ENCODE measurements around the gene TMEM120B. TPM values are rescaled to one million over a fixed set of nuclear protein-coding genes. Genes with fewer than 3 reads are reported as not detected.

Gene TMEM120B
- total and polyA plus RNA-seq, 2 of the 4 experiments (the other 2 are of a cell fraction): 10.6 to 18.4 TPM

- ChIA-PET POLR2A (ENCODE audit: unreplicated experiment) (no interaction called here), CTCF (interaction anchor here (2.3 kb wide), 1 partner anchor 92 kb away, joined by 6 read pairs; no protein-coding TSS in a partner anchor)
- H4K8ac ChIP-seq (ENCODE audit: low read depth in 2 of 2, low read length in 2 of 2): no peak overlapping the region
- intact Hi-C loops (cut with micrococcal nuclease): no loop called here
- H3K9me1 ChIP-seq (ENCODE audit: insufficient read depth, low read length): no peaks in the 10 kb centered on the region
- H3K36me3 ChIP-seq (ENCODE audit: control insufficient read depth, insufficient read depth, low read length): no peaks in the 10 kb centered on the region
- BruUV-seq (replicated peaks): no TSS peak
- H2BK20ac ChIP-seq (ENCODE audit: low read depth, low read length): no peak overlapping the region
- H3K14ac ChIP-seq (replicated peaks; ENCODE audit: low read depth, low read length): no peak overlapping the region
- H3K4me1 ChIP-seq (ENCODE audit: control insufficient read depth, insufficient read depth, low read length): no peaks in the 10 kb centered on the region
- no peak overlapping the region for H3K4me2 ChIP-seq (ENCODE audit: low read depth, low read length)
- H3K18ac ChIP-seq (ENCODE audit: low read depth, low read length): no peak overlapping the region
- no peak overlapping the region for H3K4me3 ChIP-seq (ENCODE audit: insufficient read depth, low read depth, low read length)
- no peak overlapping the region for H3K27ac ChIP-seq (ENCODE audit: insufficient read depth, low read length)
- no peak overlapping the region for H2AK5ac ChIP-seq (ENCODE audit: low read depth, low read length)
- no peak for ATAC-seq (ENCODE audit: low read depth)
- no peak for DNase-seq
- no peak overlapping the region for H2BK15ac ChIP-seq (ENCODE audit: low read depth, low read length)
- H4K91ac ChIP-seq (ENCODE audit: insufficient read depth, low read depth, low read length): no peak overlapping the region
- no peaks in the 10 kb centered on the region for H3K79me1 ChIP-seq (ENCODE audit: low read depth in 1 of 2, low read length in 2 of 2)
- no peak overlapping the region for H2AFZ ChIP-seq (replicated peaks; ENCODE audit: low read length, poor library complexity)
- peaks cover 2% of the 10 kb centered on the region; the same call in 1 of the 2 replicates for H3K9me3 ChIP-seq (ENCODE audit: control insufficient read depth, insufficient read depth, low read length)
- no peaks in the 10 kb centered on the region for H4K20me1 ChIP-seq (ENCODE audit: insufficient read depth, low read length)
- no peak overlapping the region for H3K9ac ChIP-seq (ENCODE audit: low read depth, low read length)
- no peak overlapping the region for H3K56ac ChIP-seq (ENCODE audit: extremely low read depth, insufficient read depth, low read length)
- dilution Hi-C loops (cut with HindIII; ENCODE audit: low sequenced_read_pairs, unreplicated experiment): no loop called here
- in situ Hi-C loops (cut with MboI; ENCODE audit: low sequenced_read_pairs): no loop called here
- no peak overlapping the region for H4K5ac ChIP-seq (ENCODE audit: low read depth, low read length)
- WGBS, 2 experiments (ENCODE audit: extremely low coverage in 2 of 2, insufficient read length in 1 of 2): 90% methylated on average over 2 of the region's 6 CpGs; no CpG with 5 or more reads in 1 of the 2 experiments
- no peak overlapping the region for H3K4ac ChIP-seq (ENCODE audit: low read depth, low read length)
- H3K23ac ChIP-seq (ENCODE audit: low read depth, low read length): no peak overlapping the region
- no peak overlapping the region for H2AK9ac ChIP-seq (replicated peaks; ENCODE audit: low read depth, low read length, poor library complexity)
- H2BK120ac ChIP-seq (ENCODE audit: low read depth, low read length): no peak overlapping the region
- no peaks in the 10 kb centered on the region; the same call in 1 of the 2 replicates for H3K27me3 ChIP-seq (ENCODE audit: control insufficient read depth, insufficient read depth, low read length)
- TF ChIP-seq MXI1 (IDR thresholded peaks at IDR 0.05; ENCODE audit: borderline replicate concordance, low read depth, low read length): no peak
- TF ChIP-seq NFE2L2 (IDR thresholded peaks at IDR 0.05; ENCODE audit: low read depth, low read length): no peak
- TF ChIP-seq RFX5 (IDR thresholded peaks at IDR 0.05; ENCODE audit: low read depth, low read length): no peak
- TF ChIP-seq RAD21 (IDR thresholded peaks at IDR 0.05; ENCODE audit: low read length): no peak
- no peak for TF ChIP-seq FOS (IDR thresholded peaks at IDR 0.05; ENCODE audit: low read depth, low read length)
- TF ChIP-seq, protein P1, sequence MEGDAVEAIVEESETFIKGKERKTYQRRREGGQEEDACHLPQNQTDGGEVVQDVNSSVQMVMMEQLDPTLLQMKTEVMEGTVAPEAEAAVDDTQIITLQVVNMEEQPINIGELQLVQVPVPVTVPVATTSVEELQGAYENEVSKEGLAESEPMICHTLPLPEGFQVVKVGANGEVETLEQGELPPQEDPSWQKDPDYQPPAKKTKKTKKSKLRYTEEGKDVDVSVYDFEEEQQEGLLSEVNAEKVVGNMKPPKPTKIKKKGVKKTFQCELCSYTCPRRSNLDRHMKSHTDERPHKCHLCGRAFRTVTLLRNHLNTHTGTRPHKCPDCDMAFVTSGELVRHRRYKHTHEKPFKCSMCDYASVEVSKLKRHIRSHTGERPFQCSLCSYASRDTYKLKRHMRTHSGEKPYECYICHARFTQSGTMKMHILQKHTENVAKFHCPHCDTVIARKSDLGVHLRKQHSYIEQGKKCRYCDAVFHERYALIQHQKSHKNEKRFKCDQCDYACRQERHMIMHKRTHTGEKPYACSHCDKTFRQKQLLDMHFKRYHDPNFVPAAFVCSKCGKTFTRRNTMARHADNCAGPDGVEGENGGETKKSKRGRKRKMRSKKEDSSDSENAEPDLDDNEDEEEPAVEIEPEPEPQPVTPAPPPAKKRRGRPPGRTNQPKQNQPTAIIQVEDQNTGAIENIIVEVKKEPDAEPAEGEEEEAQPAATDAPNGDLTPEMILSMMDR (conservative IDR thresholded peaks at IDR 0.05; ENCODE audit: low read depth, low read length): no peak
- TF ChIP-seq, protein P2, sequence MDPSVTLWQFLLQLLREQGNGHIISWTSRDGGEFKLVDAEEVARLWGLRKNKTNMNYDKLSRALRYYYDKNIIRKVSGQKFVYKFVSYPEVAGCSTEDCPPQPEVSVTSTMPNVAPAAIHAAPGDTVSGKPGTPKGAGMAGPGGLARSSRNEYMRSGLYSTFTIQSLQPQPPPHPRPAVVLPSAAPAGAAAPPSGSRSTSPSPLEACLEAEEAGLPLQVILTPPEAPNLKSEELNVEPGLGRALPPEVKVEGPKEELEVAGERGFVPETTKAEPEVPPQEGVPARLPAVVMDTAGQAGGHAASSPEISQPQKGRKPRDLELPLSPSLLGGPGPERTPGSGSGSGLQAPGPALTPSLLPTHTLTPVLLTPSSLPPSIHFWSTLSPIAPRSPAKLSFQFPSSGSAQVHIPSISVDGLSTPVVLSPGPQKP (IDR thresholded peaks at IDR 0.05; ENCODE audit: borderline replicate concordance, low read depth, low read length): no peak
- no peak for TF ChIP-seq RCOR1 (IDR thresholded peaks at IDR 0.05; ENCODE audit: insufficient replicate concordance, low read length)
- TF ChIP-seq CHD1 (IDR thresholded peaks at IDR 0.05; ENCODE audit: low read depth, low read length): no peak
- no peak for TF ChIP-seq USF2 (IDR thresholded peaks at IDR 0.05; ENCODE audit: low read depth, low read length)
- TF ChIP-seq SMC3 (IDR thresholded peaks at IDR 0.05; ENCODE audit: low read depth, low read length): no peak
- no peak for TF ChIP-seq BHLHE40 (IDR thresholded peaks at IDR 0.05; ENCODE audit: low read depth, low read length)
- TF ChIP-seq MAFK (IDR thresholded peaks at IDR 0.05; ENCODE audit: low read depth, low read length): no peak
- no peak overlapping the region for H2BK5ac ChIP-seq (ENCODE audit: low read depth, low read length, poor library complexity, severe bottlenecking)
Measured at GRCh38 chr12:121702944-121703343, 9.6 kb upstream of the TMEM120B start.

Measured in IMR-90 (cell line).